Activated gamma-delta T cell treated with anti-CD3 and anti-CD28 coated beads, Interleukin-2, amount 50 U/mL, for 16 hours (primary cell): ENCODE results near the gene RPL10A.

Experiments
- DNase-seq: peaks from one replicate; pipeline ENCODE4 v3.0.0-alpha.2; 2020; ENCODE audit warnings: low read depth

Gene RPL10A

DNA sequence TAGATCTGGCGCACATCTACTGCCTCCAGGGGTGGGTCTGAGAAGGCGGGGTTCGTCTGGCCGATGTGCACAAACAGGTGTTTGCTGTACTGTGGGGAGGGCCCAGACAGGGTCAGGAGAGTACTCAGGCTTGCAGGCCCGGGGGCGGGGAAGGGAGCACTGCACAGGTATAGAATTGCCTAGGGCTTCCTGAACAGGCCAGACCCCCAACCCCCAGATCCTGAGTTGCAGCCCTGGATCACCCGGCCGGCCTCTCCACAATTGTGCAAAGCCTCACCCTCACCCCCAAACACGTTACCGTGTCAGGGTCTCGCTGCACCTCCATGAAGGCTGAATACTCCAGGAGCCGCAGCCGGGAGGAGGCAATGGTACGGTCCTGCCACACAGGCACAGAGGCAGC lies 7.8 kb downstream of the RPL10A start:
- no peak for DNase-seq

GRCh38 chr6:35477028-35477427 lies 8.8 kb downstream of the RPL10A start:
- no peak for DNase-seq

DNA sequence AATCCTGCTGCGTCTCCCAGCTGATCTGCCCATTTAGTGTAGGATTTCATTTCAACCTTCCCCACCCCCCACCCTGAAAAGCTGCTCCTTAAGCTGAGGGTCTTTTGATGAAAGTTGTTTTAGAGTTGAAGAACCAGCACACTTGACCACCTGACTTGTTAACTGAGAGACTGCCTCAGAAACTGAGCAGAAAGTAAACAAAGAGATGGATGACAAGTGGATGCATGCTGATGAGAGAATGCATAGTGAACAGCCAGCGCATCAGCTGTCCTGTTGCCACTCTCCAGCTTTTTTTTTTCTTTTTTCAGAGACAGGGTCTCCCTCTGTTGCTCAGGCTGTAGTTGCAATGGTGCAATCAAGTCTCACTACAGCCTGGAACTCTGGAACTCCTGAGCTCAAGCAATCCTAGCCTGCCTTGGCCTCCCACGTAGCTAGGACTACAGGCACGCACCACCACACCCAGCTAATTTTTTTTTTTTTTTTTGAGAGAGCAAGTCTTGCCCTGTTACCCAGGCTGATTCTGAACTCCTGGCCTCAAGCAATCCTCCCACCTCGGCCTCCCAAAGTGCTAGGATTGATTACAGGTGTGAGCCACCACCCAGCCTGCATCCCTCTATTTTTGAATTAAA lies 9.5 kb downstream of the RPL10A start:
- DNase-seq, result no peak

DNA sequence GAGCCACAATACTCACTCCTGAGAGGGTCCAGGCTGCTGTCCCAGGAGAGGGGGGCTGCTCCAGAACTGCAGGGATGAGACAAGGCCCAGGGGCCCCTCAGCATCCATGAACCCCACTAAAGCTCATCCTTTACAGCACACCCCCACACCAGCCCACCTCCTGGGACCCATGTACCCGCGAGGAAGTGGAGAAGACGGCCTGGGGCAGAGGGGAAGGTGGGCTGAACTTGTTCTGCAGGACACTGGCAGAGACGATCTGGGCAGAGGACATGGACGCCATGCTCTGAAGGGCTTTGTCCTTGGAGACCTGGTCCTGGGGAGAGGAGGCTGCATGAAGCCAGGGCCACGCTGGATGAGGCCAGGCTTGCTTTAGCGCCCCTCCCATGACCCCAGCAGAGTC lies 10.1 kb downstream of the RPL10A start:
- no peak for DNase-seq

- DNase-seq, result no peak
Measured at GRCh38 chr6:35480176-35480575, 12.0 kb downstream of the RPL10A start.

- no peak for DNase-seq
Measured at GRCh38 chr6:35481226-35481625, 13.0 kb downstream of the RPL10A start.

DNA sequence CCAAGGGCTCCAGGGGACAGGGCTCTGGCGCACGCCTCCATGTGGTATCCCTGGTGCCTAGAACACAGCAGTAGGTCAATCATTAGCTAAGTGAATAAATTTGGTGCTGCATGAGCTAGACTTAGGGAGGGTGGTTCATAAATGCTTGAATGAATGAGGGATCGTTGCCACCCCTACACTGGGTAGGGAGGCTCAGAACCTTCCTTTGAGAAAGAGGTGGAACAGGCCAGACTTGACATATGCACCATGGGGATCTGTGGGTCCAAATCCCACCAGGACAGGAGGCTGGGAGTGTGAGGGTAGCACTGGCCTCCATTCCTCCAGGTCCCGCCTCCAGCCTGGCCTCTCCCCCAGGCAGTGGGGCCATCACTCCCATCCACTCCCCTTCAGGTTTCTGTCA lies 14.9 kb downstream of the RPL10A start:
- DNase-seq, result no peak

DNA sequence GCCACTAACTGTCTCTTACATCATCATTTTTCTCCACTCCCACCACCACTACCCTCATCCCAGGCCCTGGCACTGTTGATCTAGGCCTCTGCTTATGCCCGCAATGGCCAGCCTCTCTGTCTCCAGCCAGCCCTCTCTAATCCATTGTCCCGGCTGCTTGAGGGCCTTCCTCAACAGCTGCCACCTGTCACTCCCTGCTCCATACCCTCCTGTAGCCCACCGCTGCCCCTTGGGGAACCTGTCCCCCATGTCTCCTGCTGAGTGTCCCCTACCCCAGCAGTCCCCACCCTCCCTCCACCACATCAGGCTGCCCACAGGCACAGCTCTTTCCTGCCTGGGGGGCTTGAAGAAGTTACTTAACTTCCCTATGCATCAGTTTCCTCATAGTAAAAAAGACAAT lies 15.3 kb downstream of the RPL10A start:
- DNase-seq, result no peak

DNA sequence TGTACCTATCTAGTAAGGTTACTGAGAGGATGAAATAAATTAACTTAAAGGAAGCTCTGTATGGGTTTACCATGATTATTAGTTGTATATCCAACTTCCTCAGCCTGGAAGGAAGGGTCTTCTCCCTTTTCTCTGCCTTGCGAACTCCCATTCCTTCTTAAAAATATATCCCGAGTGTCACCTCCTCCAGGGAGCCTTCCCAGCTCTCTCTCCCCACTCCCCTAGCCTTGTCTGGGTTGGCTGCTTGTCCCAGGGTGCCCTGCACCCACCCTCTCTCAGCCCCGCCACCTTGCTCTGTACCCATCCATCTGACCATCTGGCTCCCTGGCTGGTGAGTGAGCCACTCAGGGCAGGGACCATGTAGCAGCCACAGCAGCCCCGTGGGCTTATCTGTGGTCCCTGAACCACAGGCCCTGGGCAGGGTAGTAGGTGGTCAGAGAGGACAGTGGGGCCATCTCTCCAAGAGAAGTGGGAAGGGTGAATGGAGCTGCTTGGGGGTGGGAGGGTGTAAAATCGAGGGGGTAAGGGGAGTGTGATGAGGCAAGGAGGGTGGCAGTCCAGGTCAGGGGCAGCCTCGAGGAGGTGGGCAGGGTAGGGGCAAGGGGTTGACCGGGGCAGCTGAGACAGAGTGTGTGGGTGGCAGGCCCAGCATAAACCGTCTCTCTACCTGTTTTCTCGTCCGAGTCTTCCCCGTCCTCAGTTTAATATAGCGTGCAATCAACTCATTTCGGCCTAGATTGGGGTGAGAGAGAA lies 15.9 kb downstream of the RPL10A start:
- DNase-seq, result no peak

DNA sequence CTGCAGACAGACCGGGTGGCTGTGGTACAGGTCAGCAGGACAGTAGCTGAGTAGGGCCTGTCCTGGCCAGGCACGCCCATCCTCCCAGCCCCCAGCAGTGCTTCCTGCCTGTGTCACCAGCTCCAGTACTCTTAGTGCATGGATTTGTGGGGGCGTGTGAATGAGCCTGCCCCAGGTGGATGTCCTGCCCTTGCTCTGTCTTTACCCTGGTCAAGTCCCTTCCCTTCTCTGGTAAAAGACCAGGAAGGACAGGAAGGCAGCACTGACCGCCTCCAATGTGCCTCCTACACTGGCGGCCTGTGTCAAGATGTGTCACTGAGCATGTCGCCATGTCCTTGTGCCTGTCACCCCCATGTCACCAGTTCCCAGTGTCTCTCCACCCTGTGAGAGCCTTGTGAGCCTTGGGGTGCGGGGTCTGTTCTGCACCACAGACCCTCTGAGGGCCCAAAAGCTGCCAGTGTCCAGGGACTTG lies 16.8 kb downstream of the RPL10A start:
- no peak for DNase-seq

- no peak for DNase-seq
Measured at GRCh38 chr6:35485402-35485877, 17.2 kb downstream of the RPL10A start.

DNA sequence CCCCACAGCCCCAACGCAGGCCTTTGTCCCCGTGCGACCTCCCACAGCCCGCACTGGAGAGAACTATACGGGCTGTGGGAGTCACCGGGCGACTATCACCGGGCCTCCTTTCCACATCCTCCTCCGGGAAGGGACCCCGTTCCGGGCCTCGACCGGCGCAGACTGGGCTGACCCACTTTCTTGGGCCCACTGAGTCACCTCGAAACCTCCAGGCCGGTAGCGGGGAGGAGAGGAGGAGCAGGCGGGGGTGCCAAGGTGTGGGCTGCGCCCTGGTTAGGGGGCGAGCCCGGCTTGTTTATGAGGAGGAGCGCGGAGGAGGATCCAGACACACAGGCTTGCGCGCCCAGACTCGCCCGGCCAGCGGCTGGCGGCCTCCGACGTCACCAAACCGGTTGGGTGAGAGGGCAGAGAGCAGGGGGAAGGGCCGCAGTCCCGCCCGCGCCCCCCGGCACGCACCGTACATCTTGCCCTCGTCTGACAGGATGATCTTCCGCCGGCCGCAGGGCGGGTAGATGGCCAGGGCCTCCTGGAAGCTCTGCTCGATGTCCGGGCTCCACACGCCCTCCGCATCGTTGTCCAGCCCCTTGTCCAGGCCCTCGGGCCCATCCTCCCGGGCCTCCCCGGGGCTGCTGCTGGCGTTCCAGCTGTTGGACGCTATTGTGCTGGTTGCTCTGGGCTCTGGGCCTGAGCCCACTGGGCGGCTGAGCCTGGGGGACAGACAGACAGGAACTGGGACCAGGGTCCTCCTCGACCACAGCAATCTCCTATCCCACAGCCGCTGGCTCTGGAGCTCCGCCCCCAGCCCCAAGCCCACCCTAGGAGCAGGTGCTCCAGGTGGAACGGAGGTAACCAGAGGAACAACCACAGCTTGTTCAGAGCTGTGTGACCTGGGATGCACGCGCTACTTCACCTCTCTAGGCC lies 18.1 kb downstream of the RPL10A start:
- no peak for DNase-seq

GRCh38 chr6:35487658-35488516 lies 19.7 kb downstream of the RPL10A start:
- DNase-seq, result no peak

DNA sequence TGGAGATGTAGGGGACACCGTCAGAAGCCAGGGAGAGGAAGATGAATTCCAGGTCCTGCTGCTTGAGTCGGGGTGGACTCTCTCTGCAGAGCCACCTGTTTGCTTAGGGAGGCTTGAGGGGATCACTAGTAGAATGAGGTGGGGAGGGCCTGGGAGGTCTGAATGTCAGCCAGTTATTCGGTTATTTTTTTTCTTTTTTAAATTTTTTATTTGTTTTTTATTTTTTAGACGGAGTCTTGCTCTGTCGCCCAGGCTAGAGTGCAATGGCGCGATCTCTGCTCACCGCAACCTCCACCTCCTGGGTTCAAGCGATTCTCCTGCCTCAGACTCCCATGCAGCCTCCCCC lies 20.3 kb downstream of the RPL10A start:
- no peak for DNase-seq

DNA sequence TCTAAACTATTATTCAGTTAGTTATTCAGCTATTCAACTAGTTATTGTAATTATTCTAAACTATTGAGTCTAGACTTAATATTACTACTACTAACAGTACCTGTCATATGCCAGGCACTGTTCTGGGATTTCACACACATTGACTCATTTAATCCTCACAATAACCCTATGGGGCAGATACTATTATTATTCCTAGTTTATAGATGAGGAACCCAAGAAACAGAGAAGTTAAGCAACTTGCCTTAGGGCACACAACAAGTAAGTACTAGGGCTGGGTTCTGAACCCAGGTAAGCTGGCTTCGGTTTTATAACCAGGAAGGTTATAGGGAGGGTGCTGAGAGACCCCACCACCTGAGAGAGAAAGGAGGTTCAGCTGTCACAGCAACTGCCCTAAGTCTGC lies 20.9 kb downstream of the RPL10A start:
- no peak for DNase-seq

GRCh38 chr6:35489995-35490791 lies 22.0 kb downstream of the RPL10A start:
- DNase-seq, result no peak

DNA sequence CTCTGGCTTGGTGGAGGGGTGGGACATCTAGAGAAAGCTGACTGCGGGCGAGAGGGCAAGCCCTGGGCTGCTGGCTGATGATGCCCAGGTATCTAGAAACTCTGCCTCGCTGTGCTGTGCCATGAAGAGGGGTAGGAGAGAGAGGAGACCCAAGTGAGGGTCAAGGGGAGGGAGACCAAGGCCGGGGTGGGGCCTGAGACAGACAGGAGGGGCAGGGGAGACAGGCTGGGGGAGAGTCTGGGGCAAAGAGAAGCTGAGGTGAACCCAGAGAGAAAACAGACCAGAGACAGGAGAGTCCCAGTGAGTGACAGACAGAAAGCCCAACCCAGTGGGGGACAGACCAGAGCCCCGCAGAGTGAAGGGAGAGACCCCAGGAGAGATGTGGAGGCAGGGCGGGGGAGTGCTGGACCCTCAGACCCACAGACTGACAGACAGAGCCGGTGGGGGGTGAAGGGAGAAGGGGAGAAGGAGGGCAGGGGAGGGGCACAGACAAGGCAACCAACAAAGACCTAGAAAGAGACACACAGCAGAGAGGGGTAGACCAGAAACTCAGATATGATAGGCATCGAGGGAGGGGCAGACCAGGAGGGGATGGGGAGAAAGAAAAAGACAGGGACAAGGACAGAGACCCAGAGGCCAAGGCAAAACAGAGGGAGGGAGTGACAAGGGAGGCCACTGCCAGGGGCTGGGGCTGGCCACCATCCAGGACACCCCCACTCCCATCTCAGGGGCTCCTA lies 22.8 kb downstream of the RPL10A start:
- no peak for DNase-seq

- DNase-seq, result no peak
Measured at GRCh38 chr6:35491558-35492257, 23.5 kb downstream of the RPL10A start.

GRCh38 chr6:35492258-35492973 lies 24.2 kb downstream of the RPL10A start:
- no peak for DNase-seq
